Kidney epithelial cell (primary cell): ENCODE measurements around the gene C11orf65. TPM values are rescaled to one million over a fixed set of nuclear protein-coding genes. Genes with fewer than 3 reads are reported as not detected.

Experiments
- DNase-seq: peaks from one replicate; pipeline ENCODE4 v3.0.0-alpha.2; 2010; ENCODE audit warnings: low read depth
- H3K27me3 ChIP-seq: 2 replicates; pipeline ENCODE4 v1.6.0; 2011; ENCODE audit warnings: low read length; ENCODE audit not compliant: control insufficient read depth, insufficient read depth
- H3K36me3 ChIP-seq: 2 replicates; pipeline ENCODE4 v1.5.1; 2011; ENCODE audit warnings: low read length; ENCODE audit not compliant: control insufficient read depth, insufficient read depth
- H3K4me3 ChIP-seq: 2 replicates; pipeline ENCODE4 v1.5.1; 2011; ENCODE audit warnings: low read depth, mild to moderate bottlenecking, control low read depth, low read length
- CTCF ChIP-seq: IDR thresholded peaks from 2 replicates; pipeline ENCODE4 v1.5.1; 2011; ENCODE audit warnings: mild to moderate bottlenecking, moderate library complexity, low read length, control low read depth, inconsistent platforms; ENCODE audit not compliant: insufficient read depth, poor library complexity, severe bottlenecking
- total RNA-seq: library from RNA; depleted of rRNA; stranded (reverse); fragments of >200 nt; gene quantifications from 2 replicates; pipeline ENCODE4 v1.2.3, GENCODE V29; 2015

Gene C11orf65
- total RNA-seq, 1 donor from 2014 or later = 0.25 TPM

GRCh38 chr11:108497317-108498045 is 30.2 kb upstream of the C11orf65 start:
- Histone ChIP-seq H3K36me3 (no peaks in the 10 kb centered on the region), H3K27me3 (no peaks in the 10 kb centered on the region), H3K4me3 (peak overlapping the region; percentile 55)
- TF ChIP-seq CTCF = no peak
- DNase-seq = peak; percentile 93

- Histone ChIP-seq H3K36me3 (no peaks in the 10 kb centered on the region), H3K4me3 (peak overlapping the region; percentile 55), H3K27me3 (no peaks in the 10 kb centered on the region)
- no peak for DNase-seq
- TF ChIP-seq CTCF = no peak
Observed at GRCh38 chr11:108496643-108497256, 29.4 kb upstream of the C11orf65 start.

GRCh38 chr11:108495326-108495725 is 28.0 kb upstream of the C11orf65 start:
- Histone ChIP-seq H3K36me3 (no peaks in the 10 kb centered on the region), H3K27me3 (no peaks in the 10 kb centered on the region), H3K4me3 (no peak overlapping the region)
- no peak for TF ChIP-seq CTCF
- no peak for DNase-seq

GRCh38 chr11:108494182-108494581 is 26.9 kb upstream of the C11orf65 start:
- no peak for DNase-seq
- Histone ChIP-seq H3K27me3 (no peaks in the 10 kb centered on the region), H3K36me3 (no peaks in the 10 kb centered on the region), H3K4me3 (no peak overlapping the region)
- TF ChIP-seq CTCF = no peak

GRCh38 chr11:108491936-108492335 is 24.6 kb upstream of the C11orf65 start:
- no peak for DNase-seq
- Histone ChIP-seq H3K27me3 (no peaks in the 10 kb centered on the region), H3K4me3 (no peak overlapping the region), H3K36me3 (no peaks in the 10 kb centered on the region)
- TF ChIP-seq CTCF = no peak
